Hepatic stellate cell (primary cell): ENCODE results near the gene FOXP4.

Experiments
- DNase-seq: peaks from one replicate; pipeline ENCODE4 v3.0.0; 2011; ENCODE audit warnings: low spot score

The FOXP4 gene

GRCh38 chr6:41546866-41547798, 951 bp downstream of the FOXP4 start:
- DNase-seq: peak; percentile 54

DNA sequence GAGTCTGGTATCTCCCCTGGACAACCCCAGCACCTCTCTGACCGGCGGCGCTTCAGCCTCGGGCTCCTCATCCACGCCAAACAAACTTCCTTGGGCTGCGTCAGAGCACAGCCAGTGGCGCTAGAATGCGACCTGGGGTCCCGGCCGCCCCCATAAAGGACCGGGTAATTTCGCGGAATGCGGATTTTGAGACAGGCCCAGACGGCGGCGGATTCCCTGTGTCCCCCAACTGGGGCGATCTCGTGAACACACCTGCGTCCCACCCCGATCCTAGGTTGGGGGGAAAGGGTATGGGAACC, 1.6 kb downstream of the FOXP4 start:
- DNase-seq: no peak

DNA sequence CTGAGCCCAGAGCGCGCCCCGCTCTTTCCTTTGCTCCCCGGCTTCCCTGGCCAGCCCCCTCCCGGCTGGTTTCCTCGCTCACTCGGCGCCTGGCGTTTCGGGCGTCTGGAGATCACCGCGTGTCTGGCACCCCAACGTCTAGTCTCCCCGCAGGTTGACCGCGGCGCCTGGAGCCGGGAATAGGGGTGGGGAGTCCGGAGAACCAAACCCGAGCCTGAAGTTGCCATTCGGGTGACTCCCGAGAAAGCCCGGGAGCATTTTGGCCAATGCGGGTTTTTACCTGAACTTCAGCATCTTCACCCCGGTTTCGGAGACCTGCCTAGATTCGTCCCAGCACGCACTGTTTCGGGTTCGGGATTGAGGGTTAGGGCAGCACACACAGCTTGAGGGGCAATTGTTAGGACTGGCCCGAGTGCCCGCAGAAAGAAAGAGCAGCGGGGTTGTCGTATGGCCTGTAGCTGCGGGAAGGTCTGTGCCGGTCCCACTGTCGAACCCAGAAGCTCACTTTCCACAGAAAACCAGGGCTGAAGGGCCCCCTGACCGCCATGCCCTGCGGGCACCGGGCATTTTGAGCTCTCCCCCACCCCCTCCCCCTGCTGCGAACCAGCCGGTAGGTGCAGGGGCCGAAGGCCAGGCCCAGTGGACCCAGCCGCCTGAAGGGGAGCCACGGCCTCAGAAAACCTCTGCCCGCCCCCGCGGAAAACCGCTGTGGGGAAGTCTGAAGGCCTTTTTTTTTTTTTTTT, 2.1 kb downstream of the FOXP4 start:
- no peak for DNase-seq

GRCh38 chr6:41548841-41549642, 2.9 kb downstream of the FOXP4 start:
- DNase-seq: no peak

DNA sequence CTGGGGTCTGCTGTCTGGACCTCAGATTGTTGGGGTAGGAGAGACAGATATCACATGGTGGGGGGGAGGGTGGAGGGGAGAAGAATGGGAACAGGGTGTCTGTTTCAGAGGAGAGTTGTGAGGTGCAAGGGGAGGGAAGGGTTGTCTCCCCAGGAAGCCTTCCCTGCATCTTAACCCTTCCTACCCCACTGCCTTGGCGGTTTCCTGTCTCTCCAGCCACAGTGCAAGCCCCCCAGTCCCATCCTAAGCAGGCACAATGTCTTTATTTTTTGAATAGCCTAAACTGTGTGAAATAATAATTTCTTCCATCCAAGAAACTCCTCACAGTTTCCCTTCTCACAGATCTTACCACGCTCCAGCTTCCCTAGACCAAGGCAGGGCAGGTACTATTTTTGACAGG, 3.5 kb downstream of the FOXP4 start:
- DNase-seq: no peak

DNA sequence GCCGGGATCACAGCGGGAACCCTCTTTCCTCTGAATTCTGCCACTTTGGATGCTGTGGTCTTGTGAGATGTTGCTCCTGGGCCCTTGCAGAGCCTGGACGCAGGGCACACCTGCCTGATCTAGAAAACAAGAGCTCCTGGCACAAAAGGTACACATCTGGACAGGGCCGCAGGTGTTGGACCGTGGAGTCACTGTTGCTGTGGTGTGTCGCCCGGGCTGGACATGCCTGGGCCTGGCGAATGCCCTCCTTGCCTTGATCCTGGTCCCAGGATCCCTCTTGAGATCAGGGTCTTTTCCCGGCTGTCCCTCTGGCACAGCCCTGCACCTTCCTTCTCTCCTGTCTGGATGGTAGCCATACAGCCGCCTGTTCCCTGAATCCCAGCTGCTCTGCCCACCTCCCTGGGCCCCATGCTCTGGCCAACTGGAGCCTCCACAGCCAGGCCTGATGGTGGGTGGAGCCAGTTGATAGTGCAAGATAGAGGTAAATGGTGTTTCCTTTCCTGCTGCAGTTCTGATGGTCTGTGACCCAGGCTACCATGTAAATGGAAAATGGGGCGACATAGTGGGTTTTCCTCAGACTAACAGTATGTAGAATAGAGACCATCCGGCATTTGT, 5.0 kb downstream of the FOXP4 start:
- no peak for DNase-seq

DNA sequence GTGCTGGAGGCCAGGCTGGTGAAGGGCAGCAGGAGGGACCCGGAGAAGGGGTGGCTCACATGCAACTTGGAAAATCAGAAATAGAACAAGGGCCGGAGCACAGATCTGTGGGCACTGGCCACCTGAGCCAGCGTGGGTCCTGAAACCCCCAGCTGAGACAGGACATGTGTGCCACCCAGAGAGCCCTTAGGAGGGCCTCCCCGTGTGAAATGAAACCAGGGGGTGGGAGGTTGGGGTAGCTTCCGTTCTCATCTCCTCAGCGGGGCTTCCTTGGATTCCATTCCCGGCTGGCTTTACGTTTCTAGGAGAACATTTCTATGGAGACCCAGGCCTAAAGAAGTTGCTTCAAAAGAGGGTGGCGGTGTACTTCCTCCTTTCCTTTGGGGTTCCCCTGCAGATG, 5.7 kb downstream of the FOXP4 start:
- no peak for DNase-seq

DNA sequence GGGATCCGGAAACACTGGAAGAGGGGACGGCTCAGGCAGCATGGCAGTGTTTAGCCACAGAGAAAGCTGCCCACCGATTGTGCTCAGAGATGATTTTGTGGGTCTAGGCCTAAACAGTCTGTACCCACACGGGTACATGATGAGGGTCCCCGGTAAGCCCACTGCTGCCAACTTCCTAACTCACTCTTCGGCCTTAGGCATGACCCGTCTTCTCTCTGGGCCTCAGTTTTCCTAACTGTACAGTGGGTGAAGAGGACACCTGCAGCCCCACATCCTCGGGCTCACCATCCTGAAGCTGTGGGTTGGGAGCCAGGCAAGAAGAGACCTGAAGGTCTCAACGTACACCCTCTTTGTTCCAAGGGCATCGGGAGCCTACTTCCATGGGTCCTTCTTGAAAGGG, 6.5 kb downstream of the FOXP4 start:
- DNase-seq: no peak

- no peak for DNase-seq
Measured at GRCh38 chr6:41553405-41553999, 7.3 kb downstream of the FOXP4 start.

- DNase-seq: no peak
Measured at GRCh38 chr6:41555326-41556300, 9.4 kb downstream of the FOXP4 start.

DNA sequence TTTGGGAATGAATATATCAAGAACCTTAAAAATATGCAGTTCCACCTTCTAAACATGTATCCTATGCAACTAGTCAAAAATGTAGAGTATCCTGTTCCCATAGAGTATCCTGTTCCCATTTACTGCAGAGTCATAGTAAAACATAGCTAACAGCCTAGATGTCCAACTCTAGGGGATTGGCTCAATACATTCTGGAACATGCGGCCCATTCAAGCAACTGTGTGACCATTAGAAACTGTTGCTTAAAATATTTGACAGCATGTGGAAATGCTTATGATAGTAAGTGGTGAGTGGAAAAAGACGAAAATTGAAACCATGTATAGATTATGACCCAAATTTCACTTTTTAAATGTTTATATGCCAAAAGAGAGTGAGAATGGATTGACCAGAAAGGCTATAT, 11.2 kb downstream of the FOXP4 start:
- DNase-seq: no peak

DNA sequence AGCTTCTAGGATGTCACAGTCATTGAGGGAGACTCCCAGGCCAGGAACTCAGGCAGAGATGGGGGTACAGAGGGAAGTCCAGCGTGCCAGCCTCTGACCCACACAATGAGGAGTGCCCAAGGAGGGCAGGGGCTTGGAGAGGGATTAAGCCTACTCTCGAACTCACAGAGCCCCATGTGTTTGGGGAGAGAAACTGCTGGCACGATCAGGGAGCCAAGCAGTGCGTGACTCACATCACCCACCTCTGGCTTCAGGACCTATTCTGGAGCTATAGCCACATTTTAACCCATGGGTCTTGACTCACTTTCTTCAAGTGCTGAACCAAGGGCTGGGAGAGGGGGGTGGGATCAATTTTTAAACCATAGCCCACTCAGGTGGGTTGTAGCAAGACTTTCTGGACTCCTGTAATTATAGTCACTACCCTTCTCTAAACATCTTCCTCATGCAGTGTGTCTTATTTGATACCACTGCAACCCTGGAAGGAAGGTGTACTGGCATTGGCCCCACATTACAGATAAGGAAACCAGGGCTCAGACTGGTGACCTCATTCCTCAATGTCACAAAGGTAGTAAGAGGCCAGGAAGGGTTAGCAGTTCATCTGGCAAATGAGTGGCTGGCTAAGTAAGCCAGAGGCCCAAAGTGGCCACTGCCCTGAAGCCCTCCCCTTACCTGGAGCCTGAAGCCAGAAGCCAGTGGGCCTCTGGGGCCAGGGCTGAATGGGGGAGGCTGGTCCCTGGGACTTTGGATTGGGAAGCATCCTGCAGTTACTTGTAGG, 12.0 kb downstream of the FOXP4 start:
- DNase-seq: no peak

- DNase-seq: no peak
Measured at GRCh38 chr6:41559655-41560427, 13.7 kb downstream of the FOXP4 start.

GRCh38 chr6:41560431-41561192, 14.4 kb downstream of the FOXP4 start:
- DNase-seq: no peak

GRCh38 chr6:41561416-41561815, 15.2 kb downstream of the FOXP4 start:
- no peak for DNase-seq

- DNase-seq: no peak
Measured at GRCh38 chr6:41561931-41562911, 16.0 kb downstream of the FOXP4 start.
